ENCODE results near the gene RAB26. TPM values are rescaled to one million over a fixed set of nuclear protein-coding genes. Genes with fewer than 3 reads are reported as not detected.
"Not testable (repeated sequence)": the region's sequence is repeated elsewhere in the genome, so short reads cannot be mapped to it uniquely, and the experiment has no call there.

The RAB26 gene
- total and polyA plus RNA-seq, 2 donors = 0.28 to 2.6 TPM

- H3K27me3 ChIP-seq (ENCODE audit: control insufficient read depth in 2 of 2, insufficient read depth in 1 of 2, low read length in 1 of 2); H3K27ac ChIP-seq (ENCODE audit: low read depth in 1 of 2, low read length in 1 of 2); H3K4me3 ChIP-seq (ENCODE audit: low read length in 2 of 2); DNase-seq (ENCODE audit: low read depth in 6 of 9, low spot score in 9 of 9); H3K4me1 ChIP-seq (ENCODE audit: control insufficient read depth in 2 of 2, insufficient read depth in 2 of 2, low read length in 2 of 2); H3K9me3 ChIP-seq (ENCODE audit: control insufficient read depth in 2 of 2, insufficient read depth in 1 of 2, low read length in 1 of 2): not testable (repeated sequence)
- 98% methylated on average over 73 of the region's 73 CpGs for WGBS
- H3K36me3 ChIP-seq (ENCODE audit: control insufficient read depth in 2 of 2, insufficient read depth in 2 of 2, low read length in 1 of 2) = peaks cover 9 to 62% of the 10 kb centered on the region in 2 donors
Observed at GRCh38 chr16:2108446-2109270, 39.8 kb upstream of the RAB26 start.

GRCh38 chr16:2109271-2109580 lies 39.2 kb upstream of the RAB26 start:
- peaks cover 9 to 64% of the 10 kb centered on the region in 2 donors for H3K36me3 ChIP-seq (ENCODE audit: control insufficient read depth in 2 of 2, insufficient read depth in 2 of 2, low read length in 1 of 2)
- DNase-seq (ENCODE audit: low read depth in 6 of 9, low spot score in 9 of 9); H3K9me3 ChIP-seq (ENCODE audit: control insufficient read depth in 2 of 2, insufficient read depth in 1 of 2, low read length in 1 of 2); H3K4me3 ChIP-seq (ENCODE audit: low read length in 2 of 2); H3K4me1 ChIP-seq (ENCODE audit: control insufficient read depth in 2 of 2, insufficient read depth in 2 of 2, low read length in 2 of 2); H3K27me3 ChIP-seq (ENCODE audit: control insufficient read depth in 2 of 2, insufficient read depth in 1 of 2, low read length in 1 of 2); H3K27ac ChIP-seq (ENCODE audit: low read depth in 1 of 2, low read length in 1 of 2): not testable (repeated sequence)
- 93% methylated on average over 25 of the region's 25 CpGs for WGBS

- DNase-seq (ENCODE audit: low read depth in 6 of 9, low spot score in 9 of 9); H3K4me1 ChIP-seq (ENCODE audit: control insufficient read depth in 2 of 2, insufficient read depth in 2 of 2, low read length in 2 of 2); H3K4me3 ChIP-seq (ENCODE audit: low read length in 2 of 2); H3K27ac ChIP-seq (ENCODE audit: low read depth in 1 of 2, low read length in 1 of 2); H3K9me3 ChIP-seq (ENCODE audit: control insufficient read depth in 2 of 2, insufficient read depth in 1 of 2, low read length in 1 of 2); H3K27me3 ChIP-seq (ENCODE audit: control insufficient read depth in 2 of 2, insufficient read depth in 1 of 2, low read length in 1 of 2): not testable (repeated sequence)
- H3K36me3 ChIP-seq (ENCODE audit: control insufficient read depth in 2 of 2, insufficient read depth in 2 of 2, low read length in 1 of 2) = peaks cover 9 to 65% of the 10 kb centered on the region in 2 donors
- 93% methylated on average over 23 of the region's 23 CpGs for WGBS
Observed at GRCh38 chr16:2109872-2110271, 38.6 kb upstream of the RAB26 start.

GRCh38 chr16:2110332-2111008 lies 38.0 kb upstream of the RAB26 start:
- not testable (repeated sequence) for H3K9me3 ChIP-seq (ENCODE audit: control insufficient read depth in 2 of 2, insufficient read depth in 1 of 2, low read length in 1 of 2); H3K27me3 ChIP-seq (ENCODE audit: control insufficient read depth in 2 of 2, insufficient read depth in 1 of 2, low read length in 1 of 2); H3K27ac ChIP-seq (ENCODE audit: low read depth in 1 of 2, low read length in 1 of 2); H3K4me1 ChIP-seq (ENCODE audit: control insufficient read depth in 2 of 2, insufficient read depth in 2 of 2, low read length in 2 of 2); H3K4me3 ChIP-seq (ENCODE audit: low read length in 2 of 2); DNase-seq (ENCODE audit: low read depth in 6 of 9, low spot score in 9 of 9)
- WGBS = 98% methylated on average over 43 of the region's 43 CpGs
- peaks cover 9 to 62% of the 10 kb centered on the region in 2 donors for H3K36me3 ChIP-seq (ENCODE audit: control insufficient read depth in 2 of 2, insufficient read depth in 2 of 2, low read length in 1 of 2)

GRCh38 chr16:2111009-2111353 lies 37.4 kb upstream of the RAB26 start:
- not testable (repeated sequence) for DNase-seq (ENCODE audit: low read depth in 6 of 9, low spot score in 9 of 9); H3K4me3 ChIP-seq (ENCODE audit: low read length in 2 of 2); H3K9me3 ChIP-seq (ENCODE audit: control insufficient read depth in 2 of 2, insufficient read depth in 1 of 2, low read length in 1 of 2); H3K27ac ChIP-seq (ENCODE audit: low read depth in 1 of 2, low read length in 1 of 2); H3K27me3 ChIP-seq (ENCODE audit: control insufficient read depth in 2 of 2, insufficient read depth in 1 of 2, low read length in 1 of 2); H3K4me1 ChIP-seq (ENCODE audit: control insufficient read depth in 2 of 2, insufficient read depth in 2 of 2, low read length in 2 of 2)
- peaks cover 9 to 58% of the 10 kb centered on the region in 2 donors for H3K36me3 ChIP-seq (ENCODE audit: control insufficient read depth in 2 of 2, insufficient read depth in 2 of 2, low read length in 1 of 2)
- 99% methylated on average over 36 of the region's 36 CpGs for WGBS

GRCh38 chr16:2111412-2112335 lies 36.8 kb upstream of the RAB26 start:
- H3K9me3 ChIP-seq (ENCODE audit: control insufficient read depth in 2 of 2, insufficient read depth in 1 of 2, low read length in 1 of 2); DNase-seq (ENCODE audit: low read depth in 6 of 9, low spot score in 9 of 9); H3K4me3 ChIP-seq (ENCODE audit: low read length in 2 of 2); H3K27me3 ChIP-seq (ENCODE audit: control insufficient read depth in 2 of 2, insufficient read depth in 1 of 2, low read length in 1 of 2); H3K4me1 ChIP-seq (ENCODE audit: control insufficient read depth in 2 of 2, insufficient read depth in 2 of 2, low read length in 2 of 2); H3K27ac ChIP-seq (ENCODE audit: low read depth in 1 of 2, low read length in 1 of 2): not testable (repeated sequence)
- peaks cover 9 to 58% of the 10 kb centered on the region in 2 donors for H3K36me3 ChIP-seq (ENCODE audit: control insufficient read depth in 2 of 2, insufficient read depth in 2 of 2, low read length in 1 of 2)
- WGBS = 98% methylated on average over 65 of the region's 65 CpGs

GRCh38 chr16:2112539-2113106 lies 35.8 kb upstream of the RAB26 start:
- peaks cover 9 to 51% of the 10 kb centered on the region in 2 donors for H3K36me3 ChIP-seq (ENCODE audit: control insufficient read depth in 2 of 2, insufficient read depth in 2 of 2, low read length in 1 of 2)
- 96% methylated on average over 30 of the region's 30 CpGs for whole genome bisulfite sequencing
- not testable (repeated sequence) for DNase-seq (ENCODE audit: low read depth in 6 of 9, low spot score in 9 of 9); H3K27ac ChIP-seq (ENCODE audit: low read depth in 1 of 2, low read length in 1 of 2); H3K27me3 ChIP-seq (ENCODE audit: control insufficient read depth in 2 of 2, insufficient read depth in 1 of 2, low read length in 1 of 2); H3K4me3 ChIP-seq (ENCODE audit: low read length in 2 of 2); H3K4me1 ChIP-seq (ENCODE audit: control insufficient read depth in 2 of 2, insufficient read depth in 2 of 2, low read length in 2 of 2); H3K9me3 ChIP-seq (ENCODE audit: control insufficient read depth in 2 of 2, insufficient read depth in 1 of 2, low read length in 1 of 2)

- DNase-seq (ENCODE audit: low read depth in 6 of 9, low spot score in 9 of 9); H3K27ac ChIP-seq (ENCODE audit: low read depth in 1 of 2, low read length in 1 of 2); H3K9me3 ChIP-seq (ENCODE audit: control insufficient read depth in 2 of 2, insufficient read depth in 1 of 2, low read length in 1 of 2); H3K27me3 ChIP-seq (ENCODE audit: control insufficient read depth in 2 of 2, insufficient read depth in 1 of 2, low read length in 1 of 2); H3K4me3 ChIP-seq (ENCODE audit: low read length in 2 of 2); H3K4me1 ChIP-seq (ENCODE audit: control insufficient read depth in 2 of 2, insufficient read depth in 2 of 2, low read length in 2 of 2): not testable (repeated sequence)
- 98% methylated on average over 26 of the region's 26 CpGs for WGBS
- peaks cover 6 to 36% of the 10 kb centered on the region in 2 donors for H3K36me3 ChIP-seq (ENCODE audit: control insufficient read depth in 2 of 2, insufficient read depth in 2 of 2, low read length in 1 of 2)
Observed at GRCh38 chr16:2114225-2114624, 34.2 kb upstream of the RAB26 start.
